ENCODE data around the gene OSTM1.

Gene OSTM1

DNA sequence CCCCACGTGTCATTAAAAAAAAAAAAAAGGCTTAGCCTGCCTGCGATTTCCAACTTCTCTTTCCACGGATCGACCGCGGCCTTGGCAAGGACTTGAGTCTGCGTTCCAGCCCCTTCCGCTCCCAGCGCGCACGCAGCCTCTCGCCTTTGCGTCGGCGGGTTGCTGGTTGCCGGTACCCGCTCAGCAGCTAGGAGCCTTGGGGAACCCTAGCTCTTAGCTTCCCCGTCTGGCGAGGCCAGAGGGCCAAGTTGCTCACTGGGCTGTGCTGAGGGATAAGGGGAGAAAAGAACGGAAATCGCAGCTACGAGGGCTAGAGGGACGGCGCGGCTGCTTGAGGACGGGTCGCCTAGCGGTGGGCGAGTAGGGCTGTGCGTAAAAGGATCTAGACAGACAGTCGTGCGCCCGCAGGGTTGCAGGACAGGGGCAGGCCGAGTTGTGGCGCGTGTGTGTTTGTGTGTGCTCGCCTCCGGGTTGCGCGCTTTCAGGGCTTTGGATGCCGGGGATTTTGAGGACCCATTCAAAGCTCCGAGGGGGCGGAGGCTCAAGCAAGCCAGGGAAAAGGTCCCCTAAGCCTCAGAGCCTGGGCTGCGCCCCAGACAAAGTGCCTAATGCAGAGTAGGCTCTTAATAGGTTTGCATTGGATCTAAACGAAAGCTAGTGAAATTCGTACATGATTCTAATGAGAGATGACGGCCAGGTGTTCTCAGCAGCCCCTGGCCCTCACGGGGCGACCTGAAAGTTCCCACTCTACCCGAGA lies 40.5 kb upstream of the OSTM1 start:
- Histone ChIP-seq H3K4me3 (ENCODE audit: low read length) (peak overlapping the region; percentile 36), H3K36me3 (ENCODE audit: control insufficient read depth, insufficient read depth, low read length) (no peaks in the 10 kb centered on the region), H3K9me3 (ENCODE audit: control insufficient read depth, low read length) (no peaks in the 10 kb centered on the region), H3K9ac (ENCODE audit: low read length) (no peak overlapping the region), H3K27me3 (ENCODE audit: control insufficient read depth, insufficient read depth, low read length) (peaks cover 89% of the 10 kb centered on the region), H3K4me1 (ENCODE audit: control insufficient read depth, insufficient read depth, low read length) (peaks cover 49% of the 10 kb centered on the region)

DNA sequence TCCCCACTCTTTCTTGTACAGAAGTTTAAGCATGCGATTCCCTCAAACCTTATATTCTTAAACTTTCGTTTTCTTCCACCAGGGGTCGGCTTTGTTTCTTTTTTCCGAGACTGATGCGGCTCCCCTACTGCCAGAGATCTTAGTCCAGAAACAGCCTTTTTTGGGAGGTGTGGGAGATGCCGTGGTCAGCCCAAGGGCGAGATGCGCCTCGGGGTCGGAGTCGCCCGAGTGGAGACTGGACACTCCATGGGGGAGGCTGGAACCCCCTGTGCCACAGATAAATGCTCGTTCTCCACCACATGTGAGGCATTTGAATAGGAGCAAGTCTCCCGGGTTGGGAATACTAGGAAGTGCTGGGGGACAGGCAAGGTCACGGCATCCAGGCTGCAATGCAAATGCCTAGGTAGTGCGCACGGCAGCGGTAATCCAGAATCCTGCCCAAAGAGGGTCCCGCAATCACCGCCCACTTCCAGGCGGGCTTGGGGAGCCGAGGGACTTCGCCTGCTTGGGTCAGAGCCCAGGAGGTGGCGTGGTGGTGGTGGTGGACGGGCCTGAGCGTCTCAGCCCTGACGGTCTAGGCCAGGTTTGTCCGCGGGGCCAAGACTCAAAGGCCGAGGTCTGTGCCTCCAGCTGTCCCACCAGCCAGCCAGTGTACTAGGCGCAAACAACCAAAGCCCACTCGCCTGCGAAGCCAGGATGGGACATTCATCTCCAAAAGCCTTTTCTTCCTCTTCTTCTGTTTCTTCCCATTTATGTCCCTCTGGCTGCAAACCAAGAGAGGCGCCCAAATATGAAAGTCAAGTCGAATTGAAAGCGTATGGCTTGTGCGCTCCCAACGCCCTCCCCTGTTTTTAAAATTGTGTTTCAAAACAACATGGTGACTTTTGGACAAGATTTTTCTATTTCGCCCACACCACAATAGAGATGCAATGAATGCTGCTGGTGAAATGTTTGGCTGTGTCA lies 39.3 kb upstream of the OSTM1 start:
- Histone ChIP-seq H3K36me3 (ENCODE audit: control insufficient read depth, insufficient read depth, low read length) (no peaks in the 10 kb centered on the region), H3K4me3 (ENCODE audit: low read length) (no peak overlapping the region), H3K9ac (ENCODE audit: low read length) (no peak overlapping the region), H3K9me3 (ENCODE audit: control insufficient read depth, low read length) (no peaks in the 10 kb centered on the region), H3K27me3 (ENCODE audit: control insufficient read depth, insufficient read depth, low read length) (peaks cover 77% of the 10 kb centered on the region), H3K4me1 (ENCODE audit: control insufficient read depth, insufficient read depth, low read length) (peaks cover 44% of the 10 kb centered on the region)

DNA sequence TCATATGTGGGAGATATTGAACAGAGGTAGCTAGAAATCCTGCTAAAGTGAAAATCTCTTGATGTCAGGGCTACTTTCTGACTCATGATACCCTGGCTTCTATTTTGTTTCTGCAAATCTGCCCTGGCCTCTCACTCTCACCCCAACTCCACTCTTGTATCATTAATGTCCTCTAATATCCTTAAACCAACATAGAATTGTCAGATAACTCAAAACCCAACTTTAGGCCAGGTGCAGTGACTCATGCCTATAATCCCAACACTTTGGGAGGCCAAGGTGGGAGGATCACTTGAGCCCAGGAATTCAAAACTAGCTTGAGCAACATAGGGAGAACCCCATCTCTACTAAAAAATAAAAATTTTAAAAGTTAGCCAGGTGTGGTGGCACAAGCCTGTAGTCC lies 33.8 kb upstream of the OSTM1 start:
- H3K4me3 ChIP-seq (ENCODE audit: low read length): no peak overlapping the region
- H3K27me3 ChIP-seq (ENCODE audit: control insufficient read depth, insufficient read depth, low read length): peaks cover 25% of the 10 kb centered on the region
- peaks cover 3% of the 10 kb centered on the region for H3K4me1 ChIP-seq (ENCODE audit: control insufficient read depth, insufficient read depth, low read length)
- H3K9me3 ChIP-seq (ENCODE audit: control insufficient read depth, low read length): no peaks in the 10 kb centered on the region
- no peak overlapping the region for H3K9ac ChIP-seq (ENCODE audit: low read length)
- H3K36me3 ChIP-seq (ENCODE audit: control insufficient read depth, insufficient read depth, low read length): no peaks in the 10 kb centered on the region

- no peak overlapping the region for H3K9ac ChIP-seq (ENCODE audit: low read length)
These were observed 32.6 kb upstream of the OSTM1 start for GRCh38 chr6:108107102-108107501.

DNA sequence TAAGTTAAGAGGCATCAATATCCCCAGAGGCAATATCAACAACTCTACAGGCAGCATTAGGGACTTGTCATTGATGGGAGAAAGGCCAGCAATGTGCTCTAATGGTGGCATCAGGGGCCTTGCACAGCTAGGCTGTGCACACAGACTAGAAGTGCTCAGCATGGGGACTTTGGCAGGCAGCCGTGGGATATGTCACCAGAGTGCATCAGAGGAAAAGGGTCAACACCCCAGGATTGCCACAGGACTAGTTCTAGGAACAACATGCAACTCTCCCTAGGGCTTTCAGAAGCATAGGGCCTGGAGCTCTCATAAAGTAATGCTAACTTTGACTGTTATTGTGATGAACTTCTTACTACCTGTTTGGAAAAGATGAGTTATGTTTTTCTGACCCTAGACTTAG lies 32.2 kb upstream of the OSTM1 start:
- Histone ChIP-seq H3K4me1 (ENCODE audit: control insufficient read depth, insufficient read depth, low read length) (no peaks in the 10 kb centered on the region), H3K4me3 (ENCODE audit: low read length) (no peak overlapping the region), H3K27me3 (ENCODE audit: control insufficient read depth, insufficient read depth, low read length) (peaks cover 10% of the 10 kb centered on the region), H3K9me3 (ENCODE audit: control insufficient read depth, low read length) (no peaks in the 10 kb centered on the region), H3K36me3 (ENCODE audit: control insufficient read depth, insufficient read depth, low read length) (no peaks in the 10 kb centered on the region), H3K9ac (ENCODE audit: low read length) (no peak overlapping the region)

More at GRCh38 chr6:108107102-108107501, 32.6 kb upstream of the OSTM1 start:
- Histone ChIP-seq H3K36me3 (ENCODE audit: control insufficient read depth, insufficient read depth, low read length) (no peaks in the 10 kb centered on the region), H3K4me3 (ENCODE audit: low read length) (no peak overlapping the region), H3K27me3 (ENCODE audit: control insufficient read depth, insufficient read depth, low read length) (peaks cover 12% of the 10 kb centered on the region), H3K9me3 (ENCODE audit: control insufficient read depth, low read length) (no peaks in the 10 kb centered on the region), H3K4me1 (ENCODE audit: control insufficient read depth, insufficient read depth, low read length) (no peaks in the 10 kb centered on the region)

DNA sequence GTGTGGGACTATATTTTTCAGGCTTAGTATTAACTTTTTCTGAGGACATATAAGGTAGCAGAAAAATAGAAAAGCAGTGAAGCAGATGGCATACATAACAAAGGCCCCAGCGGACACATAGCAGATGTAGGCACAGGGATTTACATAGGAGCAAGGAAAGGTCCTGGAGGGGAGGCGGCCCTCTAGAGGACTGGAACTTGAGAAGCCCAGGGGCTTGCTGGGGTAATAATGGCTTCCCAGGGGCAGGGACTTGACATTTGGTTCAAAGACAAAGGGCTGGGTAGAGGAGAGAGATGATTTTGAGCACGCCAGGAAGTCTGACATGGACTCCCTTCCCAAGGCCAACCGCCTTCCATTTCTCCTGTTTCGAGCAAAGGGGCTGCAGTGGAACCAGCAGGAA lies 31.7 kb upstream of the OSTM1 start:
- Histone ChIP-seq H3K9me3 (ENCODE audit: control insufficient read depth, low read length) (no peaks in the 10 kb centered on the region), H3K4me1 (ENCODE audit: control insufficient read depth, insufficient read depth, low read length) (no peaks in the 10 kb centered on the region), H3K4me3 (ENCODE audit: low read length) (no peak overlapping the region), H3K27me3 (ENCODE audit: control insufficient read depth, insufficient read depth, low read length) (peaks cover 6% of the 10 kb centered on the region), H3K9ac (ENCODE audit: low read length) (no peak overlapping the region), H3K36me3 (ENCODE audit: control insufficient read depth, insufficient read depth, low read length) (no peaks in the 10 kb centered on the region)

- Histone ChIP-seq H3K4me3 (ENCODE audit: low read length) (no peak overlapping the region), H3K9ac (ENCODE audit: low read length) (no peak overlapping the region), H3K36me3 (ENCODE audit: control insufficient read depth, insufficient read depth, low read length) (no peaks in the 10 kb centered on the region), H3K4me1 (ENCODE audit: control insufficient read depth, insufficient read depth, low read length) (no peaks in the 10 kb centered on the region), H3K9me3 (ENCODE audit: control insufficient read depth, low read length) (no peaks in the 10 kb centered on the region), H3K27me3 (ENCODE audit: control insufficient read depth, insufficient read depth, low read length) (peaks cover 3% of the 10 kb centered on the region)
These were observed 31.0 kb upstream of the OSTM1 start for GRCh38 chr6:108105571-108105970.

DNA sequence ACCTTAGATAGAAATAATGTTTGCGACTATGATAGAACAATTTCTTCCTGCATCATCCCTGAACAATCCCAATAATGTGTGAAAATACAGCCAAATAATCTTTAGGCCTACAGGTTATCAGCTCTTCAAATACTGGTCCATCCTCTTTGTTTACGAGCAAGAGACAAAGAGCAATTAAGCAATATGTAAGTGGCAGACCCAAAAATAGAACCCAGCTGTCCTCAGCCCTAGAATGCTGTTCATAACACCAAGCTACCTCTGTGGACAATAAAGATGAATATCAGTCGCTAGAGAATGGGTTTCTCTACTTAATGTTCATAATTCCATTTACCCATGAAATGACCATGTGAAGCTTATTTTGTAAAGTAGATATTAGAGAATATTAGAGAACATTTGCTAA lies 28.4 kb upstream of the OSTM1 start:
- Histone ChIP-seq H3K4me1 (ENCODE audit: control insufficient read depth, insufficient read depth, low read length) (no peaks in the 10 kb centered on the region), H3K9ac (ENCODE audit: low read length) (no peak overlapping the region), H3K9me3 (ENCODE audit: control insufficient read depth, low read length) (no peaks in the 10 kb centered on the region), H3K4me3 (ENCODE audit: low read length) (no peak overlapping the region), H3K36me3 (ENCODE audit: control insufficient read depth, insufficient read depth, low read length) (no peaks in the 10 kb centered on the region), H3K27me3 (ENCODE audit: control insufficient read depth, insufficient read depth, low read length) (no peaks in the 10 kb centered on the region)

DNA sequence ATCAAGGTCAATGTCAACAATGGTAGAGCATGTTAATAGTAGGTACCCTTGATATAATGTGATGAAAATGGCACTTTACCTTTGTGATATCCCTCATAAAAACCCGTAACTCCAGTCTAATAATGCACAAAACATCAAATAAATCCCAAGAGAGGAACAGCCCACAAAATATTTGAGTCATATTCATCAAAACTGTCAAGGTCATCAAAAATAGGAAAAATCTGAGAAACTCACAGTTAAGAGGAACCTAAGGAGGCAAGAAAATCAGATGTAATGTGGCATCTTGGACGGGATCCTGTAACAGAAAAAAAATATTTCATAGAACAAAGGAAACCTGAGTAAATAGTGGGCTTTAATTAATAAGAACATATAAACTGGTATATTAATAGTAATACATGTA lies 25.5 kb upstream of the OSTM1 start:
- no peak overlapping the region for H3K4me3 ChIP-seq (ENCODE audit: low read length)
- no peaks in the 10 kb centered on the region for H3K27me3 ChIP-seq (ENCODE audit: control insufficient read depth, insufficient read depth, low read length)
- no peaks in the 10 kb centered on the region for H3K4me1 ChIP-seq (ENCODE audit: control insufficient read depth, insufficient read depth, low read length)
- H3K36me3 ChIP-seq (ENCODE audit: control insufficient read depth, insufficient read depth, low read length): no peaks in the 10 kb centered on the region
- H3K9me3 ChIP-seq (ENCODE audit: control insufficient read depth, low read length): no peaks in the 10 kb centered on the region
- H3K9ac ChIP-seq (ENCODE audit: low read length): no peak overlapping the region

- Histone ChIP-seq H3K9ac (ENCODE audit: low read length) (no peak overlapping the region), H3K27me3 (ENCODE audit: control insufficient read depth, insufficient read depth, low read length) (no peaks in the 10 kb centered on the region), H3K4me1 (ENCODE audit: control insufficient read depth, insufficient read depth, low read length) (no peaks in the 10 kb centered on the region), H3K4me3 (ENCODE audit: low read length) (no peak overlapping the region), H3K9me3 (ENCODE audit: control insufficient read depth, low read length) (no peaks in the 10 kb centered on the region), H3K36me3 (ENCODE audit: control insufficient read depth, insufficient read depth, low read length) (no peaks in the 10 kb centered on the region)
These were observed 23.3 kb upstream of the OSTM1 start for GRCh38 chr6:108097882-108098281.

- no peak overlapping the region for H3K9ac ChIP-seq (ENCODE audit: low read length)
- H3K4me1 ChIP-seq (ENCODE audit: control insufficient read depth, insufficient read depth, low read length): no peaks in the 10 kb centered on the region
- no peak overlapping the region for H3K4me3 ChIP-seq (ENCODE audit: low read length)
- H3K9me3 ChIP-seq (ENCODE audit: control insufficient read depth, low read length): no peaks in the 10 kb centered on the region
- H3K36me3 ChIP-seq (ENCODE audit: control insufficient read depth, insufficient read depth, low read length): no peaks in the 10 kb centered on the region
- H3K27me3 ChIP-seq (ENCODE audit: control insufficient read depth, insufficient read depth, low read length): no peaks in the 10 kb centered on the region
These were observed 19.3 kb upstream of the OSTM1 start for GRCh38 chr6:108093781-108094300.

- H3K4me1 ChIP-seq (ENCODE audit: control insufficient read depth, insufficient read depth, low read length): no peaks in the 10 kb centered on the region
- no peaks in the 10 kb centered on the region for H3K9me3 ChIP-seq (ENCODE audit: control insufficient read depth, low read length)
- peaks cover 4% of the 10 kb centered on the region for H3K27me3 ChIP-seq (ENCODE audit: control insufficient read depth, insufficient read depth, low read length)
- no peak overlapping the region for H3K9ac ChIP-seq (ENCODE audit: low read length)
- H3K36me3 ChIP-seq (ENCODE audit: control insufficient read depth, insufficient read depth, low read length): no peaks in the 10 kb centered on the region
- H3K4me3 ChIP-seq (ENCODE audit: low read length): no peak overlapping the region
These were observed 16.7 kb upstream of the OSTM1 start for GRCh38 chr6:108091288-108091687.
